Head of caudate nucleus (tissue), 42 donors: ENCODE measurements around the gene CARD8.

Experiments used
- DNase-seq, 42 donors: peaks; one replicate each; pipeline versions ENCODE4 v3.0.0 to v3.0.0-alpha.2; 2020 to 2021; ENCODE audit warnings: mixed read lengths in 7 of 42
- intact Hi-C: fragments of 100-400 bp; cut with DNase I; formaldehyde crosslinking; loops from one replicate; pipeline ENCODE4 v1.15.0; 2022

Gene CARD8

DNA sequence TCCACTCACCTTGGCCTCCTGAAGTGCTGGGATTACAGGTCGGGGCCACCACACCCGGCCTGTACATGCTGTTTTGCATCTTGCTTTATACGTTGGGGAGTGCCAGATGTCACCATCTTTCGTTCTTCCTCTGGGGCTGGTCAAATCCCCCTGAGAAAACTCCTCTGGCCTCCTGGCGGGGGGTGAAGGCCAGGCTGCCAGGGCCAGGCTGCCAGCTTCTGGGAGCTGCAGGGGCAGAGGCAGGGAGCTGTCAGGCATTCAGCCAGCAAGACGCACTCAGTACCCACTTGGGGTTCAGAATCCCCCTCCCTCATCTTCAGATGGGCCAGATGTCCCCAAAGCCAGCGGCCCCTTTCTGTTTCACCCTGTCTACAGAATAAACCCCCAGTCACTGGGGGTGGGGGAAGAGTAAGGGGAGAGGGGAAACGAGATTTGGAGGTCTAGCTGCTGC lies 69.1 kb downstream of the CARD8 start:
- DNase-seq = peak in 1 of 42 donors; percentile 21
- intact Hi-C loops = no loop called here

DNA sequence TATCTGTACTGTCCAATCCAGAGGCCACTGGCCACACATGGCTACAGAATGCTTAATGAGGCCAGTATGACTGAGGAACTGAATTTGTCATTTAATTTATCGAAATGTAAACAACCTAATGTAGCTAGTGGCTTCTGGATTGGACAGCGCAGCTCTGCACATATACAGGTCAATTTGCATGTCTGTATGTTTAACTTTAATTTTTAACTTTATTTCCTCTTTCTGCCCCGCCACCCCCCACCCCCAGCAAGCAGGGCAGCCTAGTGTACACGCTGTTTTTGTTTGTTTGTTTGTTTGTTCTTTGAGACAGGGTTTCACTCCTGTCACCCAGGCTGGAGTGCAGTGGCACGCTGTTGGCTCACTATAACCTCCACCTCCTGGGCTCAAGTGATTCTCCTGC lies 69.7 kb downstream of the CARD8 start:
- intact Hi-C loops = no loop called here
- no peak for DNase-seq

DNA sequence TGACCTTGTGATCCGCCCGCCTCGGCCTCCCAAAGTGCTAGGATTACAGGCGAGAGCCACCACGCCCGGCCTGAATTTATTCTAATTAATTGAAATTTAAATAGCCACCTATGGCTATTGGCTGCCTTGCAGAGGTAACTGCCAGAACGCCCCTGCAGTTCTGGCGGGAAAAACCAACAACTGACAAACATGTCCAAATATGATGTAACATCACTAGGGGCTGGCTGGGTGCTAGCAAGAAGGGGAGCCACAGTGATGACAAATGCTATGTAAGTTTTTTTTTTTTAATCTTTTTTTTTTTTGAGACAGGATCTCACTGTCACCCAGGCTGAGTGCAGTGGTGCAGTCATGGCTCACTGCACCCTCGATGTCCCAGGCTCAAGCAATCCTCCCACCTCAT lies 72.4 kb downstream of the CARD8 start:
- intact Hi-C loops = no loop called here
- no peak for DNase-seq

DNA sequence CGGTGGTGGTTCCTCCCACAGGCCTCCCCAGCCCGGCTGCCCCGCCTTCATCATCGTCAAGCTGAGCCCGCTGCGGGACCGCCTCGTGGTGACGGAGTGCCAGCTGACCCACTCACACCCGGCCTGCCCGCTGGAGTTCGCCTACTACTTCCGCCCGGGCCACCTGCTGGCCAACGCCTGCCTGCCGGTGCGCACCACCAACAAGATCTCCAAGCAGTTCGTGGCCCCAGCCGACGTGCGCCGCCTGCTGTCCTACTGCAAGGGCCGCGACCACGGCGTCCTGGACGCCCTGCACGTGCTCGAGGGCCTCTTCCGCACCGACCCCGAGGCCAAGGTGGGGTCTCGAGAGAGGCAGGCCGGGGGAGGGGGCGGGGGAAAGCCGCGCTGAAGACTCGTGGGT lies 73.3 kb downstream of the CARD8 start:
- DNase-seq = no peak
- intact Hi-C loops = no loop called here

DNA sequence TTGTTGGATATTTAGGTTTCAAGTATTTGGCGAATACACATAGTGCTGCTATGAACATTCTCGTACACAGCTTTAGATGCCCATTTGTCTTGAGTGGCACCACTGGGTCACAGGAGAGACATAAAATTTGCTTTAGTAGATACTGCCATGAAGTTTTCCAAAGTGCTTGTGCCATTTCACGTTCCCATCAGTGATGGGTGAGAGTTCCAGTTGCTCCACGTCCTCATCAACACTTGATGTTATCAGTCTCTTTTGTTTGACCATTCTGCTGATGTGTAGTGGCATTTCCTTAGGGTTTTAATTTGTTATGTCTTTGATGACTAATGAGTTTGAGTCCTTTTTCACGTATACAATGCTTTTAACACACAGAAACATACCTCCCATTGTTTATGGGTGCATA lies 74.2 kb downstream of the CARD8 start:
- intact Hi-C loops = no loop called here
- no peak for DNase-seq

DNA sequence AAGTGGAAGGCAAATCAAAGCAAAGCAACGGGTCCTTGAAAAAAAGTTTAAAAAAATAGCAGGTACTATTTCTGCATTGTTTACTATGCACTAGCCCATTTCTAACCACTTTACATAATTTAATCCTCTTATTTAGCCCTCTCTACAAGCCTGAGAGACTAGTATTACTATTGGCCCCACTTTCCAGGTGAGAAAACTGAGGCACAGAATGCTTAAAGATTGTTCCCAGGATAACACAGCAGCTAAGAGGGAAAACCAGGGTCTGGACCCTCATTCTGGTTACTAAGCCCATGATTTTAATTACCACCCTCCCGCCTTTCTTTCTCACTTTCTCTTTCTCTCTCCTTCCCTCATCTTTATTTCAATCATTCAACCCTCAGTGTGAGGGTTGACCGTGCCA lies 79.5 kb downstream of the CARD8 start:
- intact Hi-C loops = no loop called here

DNA sequence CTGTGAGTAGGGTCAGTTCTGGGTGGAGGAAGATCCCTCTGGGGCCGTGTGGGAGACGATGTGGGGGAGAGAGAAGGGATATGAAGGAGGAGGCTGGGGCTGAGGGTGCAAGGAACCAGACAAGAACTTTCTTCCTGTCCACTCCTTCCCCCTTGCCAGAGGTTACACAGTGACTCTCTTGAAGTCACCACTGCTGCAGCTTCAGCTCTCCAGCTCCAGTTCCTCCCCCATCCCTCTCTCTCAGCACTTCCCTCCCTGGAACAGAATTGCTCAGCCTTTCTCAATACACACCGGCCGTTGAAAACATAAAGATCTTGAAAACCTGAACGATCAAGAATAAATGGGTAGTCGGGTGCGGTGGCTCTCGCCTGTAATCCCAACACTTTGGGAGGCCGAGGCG lies 80.1 kb downstream of the CARD8 start:
- intact Hi-C loops = no loop called here
- no peak for DNase-seq

More for the DNA sequence above, 79.5 kb downstream of the CARD8 start:
- no peak for DNase-seq

DNA sequence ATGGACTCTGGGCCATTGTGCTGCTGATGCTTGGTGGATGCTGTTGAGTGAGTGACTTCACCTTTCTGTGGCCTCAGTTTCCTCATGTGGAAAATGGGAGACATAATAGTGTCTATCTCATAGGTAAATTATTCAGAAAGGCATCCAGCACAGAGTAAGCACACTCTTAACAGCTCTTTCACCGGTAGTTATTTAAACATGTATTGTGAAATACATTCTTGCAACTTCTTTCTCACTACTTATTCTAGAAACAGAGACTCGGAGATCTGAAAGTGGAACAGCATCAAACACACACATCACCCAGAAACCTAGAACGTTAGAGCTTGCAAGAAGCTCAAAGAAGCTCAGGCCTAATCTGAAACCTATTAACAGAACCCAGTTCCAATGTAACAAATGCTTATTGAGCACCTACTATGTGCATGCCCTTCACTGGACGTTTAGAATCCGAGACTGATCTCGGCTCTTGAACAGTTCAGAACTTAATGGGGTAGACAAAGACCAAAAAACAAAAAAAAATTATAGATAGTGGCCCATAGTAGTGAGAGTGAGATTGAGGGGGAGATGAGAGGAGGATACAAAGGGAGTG lies 81.2 kb downstream of the CARD8 start:
- intact Hi-C loops = no loop called here
- DNase-seq = no peak

DNA sequence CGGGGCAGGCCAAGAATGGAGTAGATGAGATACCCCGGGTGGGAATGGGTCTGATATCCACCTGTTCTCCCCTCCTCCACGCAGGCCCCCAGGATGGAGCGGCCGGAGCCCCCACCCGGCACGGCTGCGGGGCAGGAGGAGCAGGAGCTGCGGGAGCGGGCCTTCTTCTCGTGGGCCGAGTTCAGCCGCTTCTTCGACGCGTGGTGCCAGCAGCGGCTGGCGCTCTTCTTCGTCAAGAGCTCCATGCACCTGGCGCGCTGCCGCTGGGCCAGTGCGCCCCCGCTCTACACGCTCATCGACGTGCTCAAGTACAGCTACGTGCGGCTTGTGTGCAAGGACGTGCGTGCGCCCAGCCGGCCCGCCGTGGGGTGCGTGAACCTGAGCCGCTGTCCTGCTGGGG lies 84.0 kb downstream of the CARD8 start:
- DNase-seq = no peak
- intact Hi-C loops = loop anchor here (2.0 kb wide), 1 partner anchor 31 kb away; no protein-coding TSS in a partner anchor

DNA sequence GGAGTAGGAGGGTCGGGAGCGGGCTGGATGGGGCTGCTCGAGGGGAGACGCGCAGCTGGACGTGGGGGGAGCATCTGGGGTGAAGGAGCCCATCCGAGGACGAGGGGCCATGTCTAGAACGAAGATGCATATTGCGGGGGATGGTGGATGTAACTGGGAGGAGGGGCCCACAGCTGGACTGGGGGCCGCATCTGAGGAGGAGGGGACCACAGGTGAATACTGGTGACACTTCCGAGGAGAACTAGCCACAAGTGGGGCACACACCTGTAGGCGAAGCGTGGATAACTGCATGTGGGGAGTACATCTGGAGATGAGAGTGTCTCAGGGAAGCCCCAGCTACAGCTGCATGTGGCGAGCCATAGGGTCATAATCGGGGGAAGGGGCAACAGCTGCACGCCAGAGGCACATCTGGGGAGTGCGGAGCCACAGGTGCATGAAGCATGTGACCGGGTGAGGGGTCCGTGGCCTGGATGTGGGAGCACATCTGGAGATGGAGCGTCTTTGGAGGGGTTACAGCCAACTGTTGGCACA lies 84.8 kb downstream of the CARD8 start:
- DNase-seq = peak in 2 of 42 donors; percentile 28 to 42
- intact Hi-C loops = loop anchor here (2.0 kb wide), 1 partner anchor 32 kb away; no protein-coding TSS in a partner anchor

DNA sequence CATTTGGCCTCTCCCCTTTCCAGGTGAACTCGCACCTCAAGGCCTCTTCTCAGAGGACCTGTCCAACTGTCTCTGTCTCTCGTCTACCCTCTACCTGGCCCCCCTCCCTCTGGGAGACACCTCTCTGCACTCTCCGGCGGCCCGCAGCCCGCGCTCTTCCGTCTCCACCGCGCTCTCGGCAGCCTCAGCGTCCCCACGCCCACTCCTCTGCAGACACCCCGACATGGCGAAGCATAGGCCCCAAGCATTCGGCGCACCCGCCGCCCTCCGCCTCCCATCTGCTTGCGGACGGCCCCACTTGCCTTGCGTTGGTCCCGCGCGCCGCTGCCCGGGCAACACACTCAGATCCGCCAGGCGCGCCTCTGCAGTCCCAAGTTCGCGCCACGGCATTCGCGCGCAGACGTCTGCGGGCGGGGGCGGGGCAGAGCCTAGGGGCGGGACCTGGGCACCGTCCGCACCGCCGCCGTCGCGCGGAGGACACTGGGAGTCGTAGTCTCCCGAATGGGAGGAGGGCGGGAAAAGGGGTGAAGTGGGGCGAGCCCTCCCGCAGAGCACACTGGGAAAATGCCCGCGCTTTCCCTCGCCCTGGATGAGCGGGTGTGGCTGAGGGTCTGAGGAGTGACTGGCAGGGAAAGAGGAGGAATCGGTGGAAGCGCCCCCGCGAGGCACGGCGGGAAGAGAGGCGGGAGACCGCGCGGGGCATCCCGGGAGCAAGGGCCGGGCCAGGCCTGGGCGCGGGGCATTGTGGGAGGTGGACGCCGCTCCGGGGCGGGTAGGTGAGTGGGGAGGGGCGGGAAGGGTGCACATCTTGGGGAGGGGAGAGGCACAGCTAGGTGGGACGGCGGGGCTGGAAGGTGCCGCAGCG lies 85.5 kb downstream of the CARD8 start, which contains the start of the genes LIG1 and ZSWIM9:
Gene LIG1, minus strand, starts transcription at position 406 of the 865 bp plus-strand sequence. CDS start 4,778 bp downstream, outside the sequence.
Gene ZSWIM9, plus strand, starts transcription at position 742 of the 865 bp plus-strand sequence. CDS start 1,123 bp downstream, outside the sequence.
- intact Hi-C loops = loop anchor here (2.0 kb wide), 1 partner anchor 33 kb away; no protein-coding TSS in a partner anchor
- DNase-seq = peak; percentile 88 to 98 (median 96)

DNA sequence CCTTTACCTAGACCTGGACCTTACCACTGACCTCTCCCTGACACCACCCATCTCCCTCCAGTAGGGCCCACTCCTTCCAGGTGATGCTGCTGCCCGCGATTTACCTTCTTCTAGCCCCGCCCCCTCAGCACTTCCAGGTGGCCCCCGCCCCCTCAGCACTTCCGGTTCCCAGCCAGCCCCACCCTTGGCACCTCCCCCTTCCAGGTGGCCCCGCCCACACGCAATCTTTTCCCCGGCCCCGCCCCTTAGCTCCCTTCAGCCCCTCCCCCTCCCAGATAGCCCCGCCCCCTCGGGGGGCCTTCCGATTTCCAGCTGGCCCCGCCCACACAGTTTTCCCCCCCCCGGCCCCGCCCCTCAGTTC lies 86.2 kb downstream of the CARD8 start:
- intact Hi-C loops = no loop called here
- DNase-seq = peak in 38 of 42 donors; percentile 18 to 75 (median 53)

DNA sequence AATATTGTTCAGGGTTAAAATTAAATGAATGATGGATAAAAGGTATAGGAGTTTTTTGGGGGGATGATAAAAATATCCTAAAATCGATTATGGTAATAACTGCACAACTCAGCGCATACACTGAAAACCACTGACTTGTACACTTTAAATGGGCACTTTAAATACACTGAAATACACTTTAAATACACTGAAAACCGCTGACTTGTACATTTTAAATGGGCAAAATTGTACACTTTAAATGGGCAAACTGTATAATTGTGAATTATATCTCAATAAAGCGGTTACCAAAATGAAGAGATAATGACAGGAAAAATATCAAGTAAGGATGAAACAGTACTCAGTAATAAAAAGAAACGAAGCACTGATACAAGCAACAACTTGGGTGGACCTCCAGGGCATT lies 87.0 kb downstream of the CARD8 start:
- intact Hi-C loops = no loop called here

DNA sequence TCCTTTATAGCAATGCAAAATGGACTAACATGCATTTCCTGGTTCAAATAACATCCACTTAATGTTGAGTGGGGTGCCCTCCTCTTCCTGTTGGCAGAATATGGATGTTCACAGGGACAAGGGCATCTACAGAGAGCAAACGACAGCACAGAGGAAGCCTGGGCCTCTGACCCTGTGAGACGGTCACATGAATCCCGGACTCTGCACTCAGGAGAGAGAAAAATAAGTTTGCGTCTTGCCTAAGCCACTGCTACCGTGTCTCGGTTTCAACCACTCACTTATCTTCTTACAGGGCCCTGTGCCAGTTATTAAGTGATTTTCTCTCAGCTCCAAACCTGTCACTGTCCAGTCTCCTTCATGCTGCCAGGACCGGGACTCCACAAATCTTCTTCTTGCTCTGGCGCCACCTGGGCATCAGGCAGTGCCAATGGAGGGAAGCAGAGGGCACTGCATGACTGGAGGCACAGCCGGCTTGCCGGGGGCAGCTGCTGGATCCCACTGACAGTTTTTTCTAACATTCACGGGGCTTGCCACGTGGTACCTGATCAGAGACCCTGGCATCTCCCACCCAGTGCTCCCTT lies 97.4 kb downstream of the CARD8 start:
- intact Hi-C loops = no loop called here
- no peak for DNase-seq

More for the DNA sequence above, 87.0 kb downstream of the CARD8 start:
- DNase-seq = no peak
